GM21825 (cell line): ENCODE measurements around the gene ACSL3.
"Not testable (repeated sequence)": the region's sequence is repeated elsewhere in the genome, so short reads cannot be mapped to it uniquely, and the experiment has no call there.

Experiments
- ATAC-seq: cut with Tn5 transposase; IDR thresholded peaks from one replicate; pipeline ENCODE4 v1.9.1; 2021; ENCODE audit warnings: mild to moderate bottlenecking, moderate library complexity; ENCODE audit not compliant: unreplicated experiment

ACSL3 gene

DNA sequence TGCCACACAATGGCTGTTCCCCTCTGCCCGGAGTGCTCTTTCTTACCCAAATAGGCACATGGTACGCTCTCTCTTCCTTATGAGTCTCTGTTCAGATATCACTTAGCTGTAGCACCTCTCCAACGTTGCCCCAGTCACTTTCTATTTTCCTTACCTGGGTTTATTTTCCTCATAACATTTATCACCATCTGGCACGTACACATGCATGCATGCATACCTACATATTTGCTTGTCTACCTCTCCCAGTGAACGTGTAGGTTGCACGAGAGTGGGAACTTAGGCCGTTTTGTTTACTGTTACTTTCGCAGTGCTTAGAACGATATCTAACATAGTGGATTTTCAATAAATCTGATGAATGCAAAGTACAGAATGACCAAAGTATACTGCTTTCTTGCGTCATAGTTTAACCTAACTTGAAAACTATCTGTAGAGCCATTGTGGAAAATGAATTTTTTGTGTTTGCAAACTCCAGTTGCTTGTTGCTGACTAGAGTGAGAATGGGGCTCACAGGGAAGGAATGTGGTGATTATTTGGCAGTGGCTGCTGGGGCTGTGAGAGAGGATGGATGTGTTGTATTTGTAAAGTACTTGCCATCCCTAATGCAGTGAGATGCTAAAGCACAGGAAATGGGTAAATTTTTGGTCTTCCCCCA, 47.1 kb downstream of the ACSL3 start:
- no peak for ATAC-seq

DNA sequence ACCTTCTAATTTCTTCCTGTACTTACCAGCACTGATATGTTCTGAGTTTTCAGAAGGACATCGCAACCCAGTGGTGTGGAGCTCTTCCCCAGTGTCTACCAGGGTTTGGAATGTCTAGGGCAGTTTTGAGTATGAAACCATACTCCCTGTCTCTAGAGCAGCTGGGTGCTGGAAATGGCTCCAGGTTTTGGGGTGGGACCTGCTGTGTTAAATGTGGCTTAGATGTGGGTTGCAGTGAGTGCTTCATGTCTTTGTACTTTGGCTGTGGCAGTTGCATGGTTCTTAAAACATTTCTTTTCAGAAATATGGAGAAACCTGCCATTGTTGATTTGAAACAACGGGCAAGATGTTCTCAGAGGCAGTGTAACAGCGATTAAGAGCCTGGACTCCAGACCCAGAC, 48.5 kb downstream of the ACSL3 start:
- ATAC-seq: no peak

DNA sequence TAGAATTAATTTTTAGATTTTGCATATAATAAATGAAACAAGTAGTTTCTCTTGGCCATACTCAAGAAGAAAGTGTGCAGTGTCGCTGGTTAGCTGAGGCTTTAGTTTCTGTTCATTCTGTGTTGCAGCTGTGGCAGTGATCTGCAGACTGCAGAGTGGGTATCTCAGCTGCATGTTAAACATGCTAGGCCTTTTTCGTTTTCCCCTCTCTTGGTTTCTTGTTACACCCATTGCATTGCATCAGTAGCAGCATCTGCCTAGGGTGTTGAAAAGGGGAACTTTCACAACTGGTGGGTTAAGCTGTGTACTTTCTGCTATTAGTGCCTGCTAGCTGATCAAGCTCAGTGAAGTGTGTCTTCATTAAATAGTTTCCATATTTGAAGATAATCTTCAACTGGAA, 51.3 kb downstream of the ACSL3 start:
- peak; percentile 98 for ATAC-seq

DNA sequence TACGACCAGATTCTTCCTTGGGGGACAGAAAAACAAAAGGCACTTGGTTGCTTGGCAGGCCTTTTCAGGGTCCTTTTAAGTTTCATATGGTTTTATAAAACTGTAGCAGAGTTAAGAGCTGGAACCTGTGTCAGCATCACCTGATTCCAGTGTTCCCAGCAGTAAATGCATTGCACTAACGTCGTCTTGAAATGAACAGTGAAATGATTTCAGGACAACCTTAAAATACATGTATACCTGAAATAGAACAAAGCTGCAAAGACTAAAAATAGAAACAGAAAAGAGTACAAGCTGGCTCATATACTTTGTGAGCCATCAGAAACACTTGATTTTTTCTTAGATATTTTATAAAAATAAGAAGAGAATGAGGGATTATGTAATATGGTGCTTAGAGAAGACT, 51.9 kb downstream of the ACSL3 start:
- no peak for ATAC-seq

DNA sequence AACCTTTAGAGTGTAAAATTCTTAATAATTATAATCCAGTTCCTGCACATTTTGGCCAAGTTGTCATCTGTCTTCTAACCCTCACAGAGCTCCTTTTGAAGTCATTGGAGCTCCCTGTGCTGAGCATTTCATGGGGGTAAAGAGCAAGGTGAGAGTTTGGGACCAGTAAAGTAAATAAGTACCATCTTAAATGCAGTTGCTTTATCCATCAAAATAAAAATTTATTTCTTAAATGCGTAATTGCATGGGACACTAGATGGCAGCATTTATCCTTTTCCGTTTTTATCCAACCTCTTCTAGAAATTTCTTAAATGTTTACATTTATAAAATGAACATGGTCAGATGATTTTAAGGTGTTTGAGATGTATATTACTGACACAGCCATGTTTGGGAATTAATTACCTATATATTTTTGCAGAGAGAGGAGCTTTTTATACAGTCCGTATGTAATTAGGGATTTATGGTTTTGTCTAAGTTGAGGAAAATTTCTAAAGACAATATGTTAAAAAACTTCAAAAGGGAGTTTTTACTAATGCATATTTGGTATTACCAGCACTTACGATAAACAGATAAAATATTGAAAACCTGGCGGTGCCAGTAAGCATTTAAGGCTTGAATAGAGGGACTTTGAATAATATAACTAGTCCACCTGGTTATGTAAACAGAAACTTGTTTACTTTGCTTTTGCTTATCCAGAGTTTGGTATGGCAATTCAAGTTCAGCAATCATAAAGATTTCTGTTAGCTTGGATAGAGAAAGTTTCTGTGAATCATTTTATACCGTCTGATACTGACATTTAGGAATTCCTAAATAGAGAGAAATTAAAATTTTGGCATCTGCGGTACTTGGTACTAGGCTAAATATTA, 54.5 kb downstream of the ACSL3 start:
- ATAC-seq: no peak

DNA sequence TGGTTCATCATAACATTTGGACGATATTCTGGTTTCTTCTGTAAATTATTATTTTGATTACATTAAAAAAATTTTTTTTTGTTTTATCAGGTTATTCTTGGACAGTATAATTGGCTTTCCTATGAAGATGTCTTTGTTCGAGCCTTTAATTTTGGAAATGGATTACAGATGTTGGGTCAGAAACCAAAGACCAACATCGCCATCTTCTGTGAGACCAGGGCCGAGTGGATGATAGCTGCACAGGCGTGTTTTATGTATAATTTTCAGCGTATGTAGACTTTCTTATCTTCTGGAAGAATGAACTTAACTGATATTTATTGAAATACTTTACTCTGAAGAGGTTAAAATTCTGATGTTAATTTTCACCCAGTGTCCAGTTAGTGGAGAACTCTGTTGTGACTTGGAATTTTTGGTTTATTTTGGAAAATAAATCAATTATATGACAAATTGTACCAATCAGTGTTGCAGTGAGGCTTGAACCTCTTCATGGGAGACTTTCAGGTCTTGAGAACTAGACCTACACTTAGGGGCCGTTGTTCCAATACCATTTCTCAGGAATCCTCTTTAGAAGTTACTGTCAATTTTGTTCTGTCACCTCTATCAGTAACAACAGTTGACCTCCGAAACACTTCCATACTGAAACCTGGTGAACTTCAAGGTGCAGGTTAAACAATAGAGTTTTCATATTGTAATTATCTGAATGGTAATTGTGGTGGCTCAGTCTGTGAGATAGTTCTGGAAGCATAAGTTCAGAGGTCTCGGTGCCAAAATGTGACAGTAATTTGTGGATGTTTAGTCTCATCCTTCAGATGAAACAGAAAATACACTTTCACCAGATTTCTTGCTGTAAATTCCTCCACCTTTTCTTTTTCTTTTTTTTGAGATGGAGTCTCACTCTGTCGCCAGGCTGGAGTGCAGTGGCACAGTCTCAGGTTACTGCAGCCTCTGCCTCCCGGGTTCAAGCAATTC, 55.7 kb downstream of the ACSL3 start:
- no peak for ATAC-seq

DNA sequence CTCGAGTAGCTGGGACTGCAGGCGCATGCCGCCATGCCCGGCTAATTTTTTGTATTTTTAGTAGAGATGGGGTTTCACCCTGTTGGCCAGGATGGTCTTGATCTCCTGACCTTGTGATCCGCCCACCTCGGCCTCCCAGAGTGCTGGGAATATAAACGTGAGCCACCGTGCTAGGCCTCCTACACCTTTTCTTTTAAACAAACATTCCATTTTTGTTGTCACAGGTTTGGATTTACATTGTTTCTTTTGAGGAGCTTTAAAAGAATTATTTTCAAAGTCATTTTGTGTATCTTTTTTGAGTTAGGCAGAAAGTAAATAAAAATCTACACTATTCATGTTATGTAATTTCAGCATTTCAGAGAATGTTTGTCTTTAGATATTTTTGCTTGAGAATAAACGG, 56.4 kb downstream of the ACSL3 start:
- not testable (repeated sequence) for ATAC-seq

DNA sequence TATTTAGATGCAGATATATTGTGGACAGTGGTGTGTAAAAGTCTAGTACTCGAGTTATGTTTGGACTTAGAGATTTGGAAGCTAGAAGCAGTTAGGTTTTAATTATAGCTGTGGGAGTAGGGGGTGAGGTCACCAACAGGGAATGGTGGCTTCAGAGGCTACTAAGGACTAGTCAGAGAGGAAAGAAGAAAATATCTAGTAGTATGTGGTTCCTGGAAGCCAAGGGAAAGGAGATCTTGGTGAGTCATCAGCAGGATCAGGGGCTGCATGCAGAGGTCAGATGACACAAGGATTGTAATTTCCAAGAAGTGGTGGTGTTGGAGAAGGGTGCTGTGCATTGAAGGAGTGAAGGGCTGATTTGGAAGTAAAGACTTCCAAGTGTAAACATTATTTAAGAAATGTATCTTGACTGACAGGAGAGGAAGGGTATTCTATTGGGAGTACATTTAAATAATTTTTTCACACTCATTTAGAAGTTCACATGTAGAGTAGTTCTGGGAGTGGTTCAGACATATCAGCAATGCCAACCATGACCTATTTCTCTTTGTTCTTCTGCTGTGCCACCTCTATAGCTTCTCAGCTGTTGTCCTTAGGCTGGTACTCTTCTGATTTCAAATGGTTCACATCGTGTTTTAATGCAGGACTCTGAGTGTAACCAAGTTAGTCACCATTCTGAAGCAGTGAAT, 59.1 kb downstream of the ACSL3 start:
- ATAC-seq: no peak

DNA sequence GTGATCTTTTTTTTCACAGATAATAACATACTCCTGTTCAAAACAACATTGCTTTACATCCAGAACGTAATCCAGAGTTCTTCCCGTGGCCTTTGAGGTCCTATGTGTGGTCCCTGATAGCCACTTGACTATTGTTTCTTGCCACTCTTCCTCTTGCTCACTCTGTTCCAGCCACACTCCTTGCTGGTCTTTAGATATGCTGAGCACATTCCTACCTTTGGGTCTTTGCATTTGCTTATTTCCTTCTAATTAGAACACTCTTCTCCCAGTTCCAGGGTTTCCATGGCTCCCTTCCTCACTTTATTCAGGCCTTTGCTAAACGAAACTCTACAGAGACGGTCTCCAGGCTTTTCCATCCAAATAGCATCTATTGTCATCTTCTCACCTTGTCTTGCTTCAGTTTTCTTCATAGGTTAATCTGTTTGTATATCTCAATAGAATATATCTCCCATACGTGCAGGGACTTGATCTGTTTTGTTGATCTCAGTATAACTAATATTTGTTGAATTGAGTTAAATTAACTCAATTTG, 59.9 kb downstream of the ACSL3 start:
- ATAC-seq: no peak

DNA sequence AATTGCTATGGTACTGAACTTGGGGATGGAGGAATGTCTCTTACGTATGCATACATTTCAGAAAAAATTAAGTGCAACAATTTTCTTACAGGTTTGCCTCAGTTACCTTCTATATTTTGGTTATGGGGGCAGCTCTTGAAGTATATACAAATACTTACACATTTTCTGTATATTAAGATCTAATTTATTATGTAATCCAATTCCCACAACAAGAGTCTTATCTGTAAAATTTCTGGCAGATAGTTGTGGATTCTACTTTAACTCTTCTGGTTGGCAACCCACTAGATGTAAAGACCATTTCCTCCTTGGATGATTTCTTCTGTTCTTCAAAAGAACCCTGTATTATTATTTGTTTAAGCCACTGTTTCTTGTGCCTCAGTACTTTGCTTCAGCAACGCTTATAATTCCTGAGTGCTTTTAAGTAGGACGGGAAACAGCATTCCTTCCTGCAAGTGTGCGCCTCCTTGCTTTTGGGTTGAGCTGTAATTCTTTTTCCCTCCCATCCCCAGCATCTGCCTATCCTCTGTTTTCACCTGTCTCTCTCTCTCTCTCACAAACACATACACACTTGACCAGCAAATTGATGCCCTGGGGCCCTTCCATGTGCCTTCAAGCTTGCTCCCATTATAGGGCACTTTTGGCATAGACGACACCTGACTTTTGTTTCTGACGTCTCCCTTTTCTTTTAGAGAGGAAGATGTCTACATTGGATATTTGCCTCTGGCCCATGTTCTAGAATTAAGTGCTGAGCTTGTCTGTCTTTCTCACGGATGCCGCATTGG, 61.4 kb downstream of the ACSL3 start:
- ATAC-seq: no peak

DNA sequence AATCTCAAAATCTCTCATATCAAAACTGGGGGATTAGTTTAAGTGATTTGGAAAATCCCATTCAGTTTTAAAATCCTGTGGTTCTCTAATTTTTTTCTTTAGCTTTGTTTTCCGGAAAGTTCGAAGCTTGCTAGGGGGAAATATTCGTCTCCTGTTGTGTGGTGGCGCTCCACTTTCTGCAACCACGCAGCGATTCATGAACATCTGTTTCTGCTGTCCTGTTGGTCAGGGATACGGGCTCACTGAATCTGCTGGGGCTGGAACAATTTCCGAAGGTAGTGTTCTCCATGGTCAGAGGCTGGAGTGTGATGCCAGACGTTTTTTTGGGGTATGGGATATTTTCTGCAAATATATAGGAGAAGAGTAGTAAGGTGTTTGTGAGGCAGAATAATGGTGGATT, 66.1 kb downstream of the ACSL3 start:
- no peak for ATAC-seq

DNA sequence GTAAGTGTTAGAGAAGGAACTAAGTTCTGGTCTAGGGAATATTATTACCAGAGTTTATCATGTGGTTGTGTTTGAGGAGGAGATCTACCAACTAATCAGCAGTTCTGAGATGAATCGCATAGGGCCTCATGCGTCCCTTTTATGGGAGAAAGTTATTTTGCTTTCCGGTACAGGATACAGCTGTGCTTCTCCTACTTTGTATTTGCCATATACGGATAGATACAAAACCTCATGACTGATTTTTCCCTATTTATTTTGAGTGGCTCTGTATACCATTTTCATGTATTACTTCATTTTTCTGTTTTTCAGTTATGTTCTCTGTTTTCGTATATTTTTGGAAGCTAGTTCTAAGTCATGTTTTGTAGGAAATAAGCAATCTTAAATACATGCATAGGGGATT, 66.8 kb downstream of the ACSL3 start:
- ATAC-seq: no peak

DNA sequence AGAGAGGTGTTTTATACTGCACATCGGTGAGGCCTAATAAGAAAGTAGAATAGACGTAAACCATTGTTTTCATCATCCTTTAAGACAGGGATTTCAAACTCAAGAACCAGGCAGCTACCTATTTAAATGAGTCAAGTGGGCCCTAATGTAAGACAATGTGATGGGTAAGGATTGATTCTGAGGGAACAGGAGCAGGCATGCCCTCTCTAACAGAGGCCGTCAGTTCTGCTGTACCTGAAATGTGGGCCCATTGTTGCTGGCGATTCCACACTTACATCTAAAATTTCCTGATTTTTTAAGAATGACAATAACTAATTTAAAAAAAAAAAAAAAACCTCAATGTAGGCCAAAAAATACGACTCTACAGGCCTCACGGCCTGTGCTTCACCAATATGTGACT, 67.5 kb downstream of the ACSL3 start:
- ATAC-seq: no peak

DNA sequence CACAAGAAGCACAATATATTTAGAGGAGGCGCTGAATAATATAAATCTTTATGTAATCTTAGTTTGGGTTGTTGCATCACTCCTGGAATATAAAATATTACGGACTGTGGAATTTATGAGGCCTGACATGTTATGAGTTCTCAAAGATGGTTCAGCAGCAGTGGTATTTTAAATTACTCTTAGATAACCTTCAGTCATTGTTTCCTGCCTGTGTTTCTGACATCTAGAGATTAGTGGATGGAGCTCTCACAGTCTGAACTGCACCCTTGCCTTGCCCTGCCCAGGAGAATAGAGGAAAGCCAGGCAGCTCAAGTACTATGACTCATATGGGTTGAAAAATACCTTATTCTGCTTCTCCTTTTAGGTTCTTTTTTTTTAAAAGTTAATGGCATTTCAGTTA, 70.0 kb downstream of the ACSL3 start:
- no peak for ATAC-seq

DNA sequence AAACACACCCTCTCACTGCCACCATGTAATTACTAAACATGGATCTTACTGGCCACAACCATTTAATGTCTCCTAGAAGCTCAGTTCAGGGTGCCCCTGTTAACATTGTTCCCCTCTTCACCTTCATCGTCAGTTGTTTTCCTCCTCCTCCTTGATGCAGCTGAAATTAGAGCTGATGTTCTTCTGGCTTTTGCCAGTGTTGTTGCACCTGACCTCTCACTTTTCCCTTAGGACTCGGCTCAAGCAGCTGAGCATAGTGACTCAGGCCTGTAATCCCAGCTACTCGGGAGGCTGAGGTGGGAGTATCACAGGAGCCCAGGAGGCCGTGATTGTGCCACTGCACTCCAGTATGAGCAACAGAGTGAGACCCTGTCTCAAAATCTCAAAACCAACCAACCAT, 70.8 kb downstream of the ACSL3 start:
- ATAC-seq: no peak

DNA sequence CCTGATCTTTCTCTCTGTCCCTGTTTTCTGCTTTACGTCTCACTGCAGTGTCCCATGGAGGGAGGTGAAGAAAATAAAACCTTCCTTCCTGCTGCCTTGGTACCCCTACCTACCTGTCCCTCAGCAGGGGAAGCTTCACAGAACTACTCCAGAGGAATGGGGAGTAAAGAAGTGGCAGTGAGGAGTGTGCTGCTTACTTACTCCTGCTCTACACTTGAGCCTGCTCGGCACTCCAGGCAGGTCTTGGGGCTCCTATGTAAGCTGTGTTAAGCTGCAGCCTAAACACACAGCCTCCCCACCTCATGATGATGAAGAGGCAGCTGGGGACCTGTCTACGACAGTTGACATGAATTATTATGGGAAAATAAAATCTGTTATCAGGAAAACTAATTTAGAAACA, 72.6 kb downstream of the ACSL3 start:
- no peak for ATAC-seq

DNA sequence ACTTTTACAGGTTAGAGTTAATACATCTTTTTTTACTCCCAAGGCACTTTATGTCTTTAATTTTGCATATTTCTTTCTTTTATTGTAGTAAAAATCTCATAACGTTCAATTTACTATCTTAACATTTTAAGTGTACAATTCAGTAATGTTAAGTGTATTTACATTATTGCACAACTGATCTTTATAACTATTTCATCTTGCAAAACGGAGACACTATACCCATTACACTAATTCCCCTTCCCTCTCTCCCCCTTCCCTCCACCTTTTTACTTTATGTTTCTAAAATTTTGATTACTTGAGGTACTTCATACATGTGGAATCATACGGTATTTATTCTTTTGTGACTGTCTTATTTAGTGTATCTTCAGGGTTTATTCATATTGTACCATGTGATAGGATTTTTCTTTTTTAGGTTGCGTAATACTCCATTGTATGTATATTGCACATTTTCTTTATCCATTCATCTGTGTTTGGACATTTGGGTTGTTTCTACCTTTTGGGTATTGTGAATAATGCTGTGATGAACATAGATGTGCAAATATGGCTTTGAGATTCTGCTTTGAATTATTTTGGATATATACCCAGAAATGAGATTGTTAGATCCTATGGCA, 75.0 kb downstream of the ACSL3 start:
- no peak for ATAC-seq

DNA sequence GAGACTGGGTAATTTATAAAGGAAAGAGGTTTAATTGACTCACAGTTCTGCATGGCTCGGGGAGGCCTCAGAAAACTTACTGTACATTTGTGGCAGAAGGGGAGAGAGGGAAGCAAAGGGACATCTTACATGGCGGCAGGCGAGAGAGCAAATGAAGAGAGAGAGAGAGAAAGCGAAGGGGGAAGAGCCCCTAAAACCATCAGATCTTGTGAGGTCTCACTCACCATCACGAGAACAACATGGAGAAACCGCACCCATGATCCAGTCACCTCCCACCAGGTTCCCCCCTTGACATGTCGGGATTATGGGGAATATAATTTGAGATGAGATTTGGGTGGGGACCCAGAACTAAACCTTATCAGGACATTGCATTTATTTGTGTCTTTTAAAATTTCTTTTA, 75.9 kb downstream of the ACSL3 start:
- ATAC-seq: no peak

DNA sequence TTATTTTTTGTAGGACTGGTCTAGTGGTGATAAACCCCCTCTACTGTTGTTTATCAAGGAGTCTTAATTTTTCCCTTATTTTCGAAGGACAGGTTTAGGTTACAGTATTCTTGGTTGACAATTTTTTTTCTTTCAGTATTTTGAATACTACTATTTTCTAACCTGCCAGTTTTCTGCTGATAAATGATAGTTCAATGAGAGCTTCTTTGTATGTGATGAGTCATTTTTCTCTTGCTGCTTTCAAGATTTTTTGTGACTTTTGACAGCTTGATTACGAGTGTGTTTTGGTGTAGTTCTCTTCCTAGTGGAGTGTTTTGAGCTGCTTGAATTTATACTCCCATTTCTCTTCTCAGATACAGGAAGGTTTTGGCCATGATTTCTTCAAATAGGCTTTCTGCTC, 77.5 kb downstream of the ACSL3 start:
- ATAC-seq: no peak
